ENCODE data around the gene MYO3A. TPM values are rescaled to one million over a fixed set of nuclear protein-coding genes. Genes with fewer than 3 reads are reported as not detected.

The MYO3A gene
- total RNA-seq, 1 experiment from 2014 or later: not detected

DNA sequence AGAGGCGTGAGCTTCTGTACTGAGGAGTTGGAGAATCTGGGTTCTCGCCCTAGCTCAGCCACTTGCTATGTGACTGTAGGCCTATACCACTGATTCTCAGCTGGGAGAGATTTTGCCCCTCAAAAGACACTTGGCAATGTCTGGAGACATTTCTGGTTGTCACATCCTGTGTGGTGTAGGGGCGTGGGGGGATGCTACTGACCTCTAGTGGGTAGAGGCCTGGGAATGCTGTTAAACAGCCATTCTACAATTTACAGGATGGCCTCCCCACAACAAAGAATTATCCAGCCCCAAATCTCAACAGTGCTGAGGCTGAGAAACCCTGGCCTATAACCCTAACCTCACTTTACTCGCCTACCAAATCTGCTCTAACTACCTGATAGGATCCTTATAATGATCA is 223.7 kb downstream of the MYO3A start:
- Mint-ChIP-seq H3K4me3 (ENCODE audit: unreplicated experiment) (no peak overlapping the region), H3K4me1 (ENCODE audit: low read depth, unreplicated experiment) (no peaks in the 10 kb centered on the region), H3K36me3 (ENCODE audit: insufficient read depth, unreplicated experiment) (no peaks in the 10 kb centered on the region), H3K27me3 (ENCODE audit: insufficient read depth, unreplicated experiment) (peaks cover 7% of the 10 kb centered on the region), H3K9me3 (ENCODE audit: unreplicated experiment) (no peaks in the 10 kb centered on the region), H3K27ac (ENCODE audit: unreplicated experiment) (no peak overlapping the region)
- Histone ChIP-seq H3K4me1 (no peaks in the 10 kb centered on the region), H3K9me3 (no peaks in the 10 kb centered on the region), H3K4me3 (ENCODE audit: low read depth, low read length) (no peak overlapping the region), H3K27me3 (replicated peaks; ENCODE audit: control insufficient read depth, insufficient read depth, low read length) (no peaks in the 10 kb centered on the region; the same call in 1 of the 2 replicates), H3K36me3 (ENCODE audit: control insufficient read depth, insufficient read depth, low read length) (no peaks in the 10 kb centered on the region)
- TF ChIP-seq, protein P1, sequence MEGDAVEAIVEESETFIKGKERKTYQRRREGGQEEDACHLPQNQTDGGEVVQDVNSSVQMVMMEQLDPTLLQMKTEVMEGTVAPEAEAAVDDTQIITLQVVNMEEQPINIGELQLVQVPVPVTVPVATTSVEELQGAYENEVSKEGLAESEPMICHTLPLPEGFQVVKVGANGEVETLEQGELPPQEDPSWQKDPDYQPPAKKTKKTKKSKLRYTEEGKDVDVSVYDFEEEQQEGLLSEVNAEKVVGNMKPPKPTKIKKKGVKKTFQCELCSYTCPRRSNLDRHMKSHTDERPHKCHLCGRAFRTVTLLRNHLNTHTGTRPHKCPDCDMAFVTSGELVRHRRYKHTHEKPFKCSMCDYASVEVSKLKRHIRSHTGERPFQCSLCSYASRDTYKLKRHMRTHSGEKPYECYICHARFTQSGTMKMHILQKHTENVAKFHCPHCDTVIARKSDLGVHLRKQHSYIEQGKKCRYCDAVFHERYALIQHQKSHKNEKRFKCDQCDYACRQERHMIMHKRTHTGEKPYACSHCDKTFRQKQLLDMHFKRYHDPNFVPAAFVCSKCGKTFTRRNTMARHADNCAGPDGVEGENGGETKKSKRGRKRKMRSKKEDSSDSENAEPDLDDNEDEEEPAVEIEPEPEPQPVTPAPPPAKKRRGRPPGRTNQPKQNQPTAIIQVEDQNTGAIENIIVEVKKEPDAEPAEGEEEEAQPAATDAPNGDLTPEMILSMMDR (IDR thresholded peaks at IDR 0.05; ENCODE audit: insufficient read depth in 1 of 2, low read depth in 1 of 2, low read length in 1 of 2, severe bottlenecking in 1 of 2, unreplicated experiment in 1 of 2): peak; percentile 32 to 48
- no TSS peak for BruUV-seq (replicated peaks)
- DNase-seq: peak in 1 of 2 experiments; percentile 19
- CTCF ChIA-PET: no interaction called here
- intact Hi-C loops (cut with micrococcal nuclease; ENCODE audit: unreplicated experiment): loop anchor here (5.0 kb wide), 1 partner anchor 280 kb away; no protein-coding TSS in a partner anchor
- POLR2A ChIA-PET: no interaction called here

DNA sequence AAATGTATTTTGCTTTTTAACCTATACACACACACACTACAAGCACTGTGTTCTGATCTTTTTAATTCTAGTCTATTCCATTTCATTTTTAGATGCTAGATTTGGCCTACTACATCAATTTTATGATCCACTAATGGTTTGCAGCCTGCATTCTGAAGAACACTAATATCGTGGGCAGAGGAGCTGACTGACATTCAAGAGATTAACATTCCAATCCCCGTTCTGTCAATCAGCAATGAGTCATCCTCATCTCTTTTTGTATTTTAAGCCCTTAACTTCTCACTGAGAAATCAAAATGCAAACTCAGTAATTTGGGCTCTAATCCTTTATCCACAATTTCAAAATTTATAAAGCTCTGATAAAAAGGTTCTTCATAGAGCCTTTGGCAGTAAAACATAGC is 235.4 kb downstream of the MYO3A start:
- BruUV-seq (replicated peaks): no TSS peak
- intact Hi-C loops (cut with micrococcal nuclease; ENCODE audit: unreplicated experiment): no loop called here
- POLR2A ChIA-PET: no interaction called here
- Mint-ChIP-seq H3K9me3 (ENCODE audit: unreplicated experiment) (no peaks in the 10 kb centered on the region), H3K36me3 (ENCODE audit: insufficient read depth, unreplicated experiment) (no peaks in the 10 kb centered on the region), H3K27ac (ENCODE audit: unreplicated experiment) (no peak overlapping the region), H3K27me3 (ENCODE audit: insufficient read depth, unreplicated experiment) (peaks cover 17% of the 10 kb centered on the region), H3K4me3 (ENCODE audit: unreplicated experiment) (no peak overlapping the region), H3K4me1 (ENCODE audit: low read depth, unreplicated experiment) (no peaks in the 10 kb centered on the region)
- CTCF ChIA-PET: no interaction called here
- TF ChIP-seq, protein P1 (IDR thresholded peaks at IDR 0.05; ENCODE audit: insufficient read depth in 1 of 2, low read depth in 1 of 2, low read length in 1 of 2, severe bottlenecking in 1 of 2, unreplicated experiment in 1 of 2): no peak
- H3K4me1 ChIP-seq: no peaks in the 10 kb centered on the region
- H3K36me3 ChIP-seq (ENCODE audit: control insufficient read depth, insufficient read depth, low read length): no peaks in the 10 kb centered on the region
- no peaks in the 10 kb centered on the region for H3K27me3 ChIP-seq (replicated peaks; ENCODE audit: control insufficient read depth, insufficient read depth, low read length)
- H3K4me3 ChIP-seq (ENCODE audit: low read depth, low read length): no peak overlapping the region
- H3K9me3 ChIP-seq: no peaks in the 10 kb centered on the region
- no peak for DNase-seq

DNA sequence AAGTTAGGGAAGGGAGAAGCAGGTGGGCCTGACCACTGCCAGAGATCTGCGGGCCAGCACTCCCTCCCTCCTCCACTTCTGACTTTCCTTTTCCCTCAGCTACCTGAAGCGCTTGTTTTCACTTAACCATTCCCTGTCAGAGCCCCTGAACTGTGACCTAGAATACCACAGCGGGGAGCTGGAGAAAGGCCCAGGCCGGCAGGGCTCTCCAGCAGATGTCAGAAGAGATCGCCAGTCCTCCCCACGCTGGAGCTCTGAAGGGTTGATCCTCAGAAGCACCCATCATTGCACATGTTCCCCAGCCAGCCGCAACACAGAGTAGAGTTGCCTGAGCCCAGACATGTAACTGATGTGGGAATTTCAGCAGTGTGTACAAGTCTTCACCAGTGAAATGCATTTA is 238.1 kb downstream of the MYO3A start:
- ChIA-PET POLR2A (no interaction called here), CTCF (interaction anchor here (0.9 to 1.1 kb wide), 2 partner anchors 383 to 387 kb away, joined by 4 to 5 read pairs; no protein-coding TSS in a partner anchor)
- H3K36me3 Mint-ChIP-seq (ENCODE audit: insufficient read depth, unreplicated experiment): no peaks in the 10 kb centered on the region
- no TSS peak for BruUV-seq (replicated peaks)
- peak in 1 of 2 experiments; percentile 9 for DNase-seq
- H3K9me3 Mint-ChIP-seq (ENCODE audit: unreplicated experiment): no peaks in the 10 kb centered on the region
- H3K27me3 ChIP-seq (replicated peaks; ENCODE audit: control insufficient read depth, insufficient read depth, low read length): peaks cover 1% of the 10 kb centered on the region; the same call in 1 of the 2 replicates
- H3K4me1 ChIP-seq: no peaks in the 10 kb centered on the region
- no peak overlapping the region for H3K4me3 ChIP-seq (ENCODE audit: low read depth, low read length)
- no peak overlapping the region for H3K27ac Mint-ChIP-seq (ENCODE audit: unreplicated experiment)
- intact Hi-C loops (cut with micrococcal nuclease; ENCODE audit: unreplicated experiment): loop anchor here (1.0 kb wide), 1 partner anchor 97 kb away; no protein-coding TSS in a partner anchor
- no peak overlapping the region for H3K4me3 Mint-ChIP-seq (ENCODE audit: unreplicated experiment)
- TF ChIP-seq, protein P1 (IDR thresholded peaks at IDR 0.05; ENCODE audit: insufficient read depth in 1 of 2, low read depth in 1 of 2, low read length in 1 of 2, severe bottlenecking in 1 of 2, unreplicated experiment in 1 of 2): no peak
- no peaks in the 10 kb centered on the region for H3K4me1 Mint-ChIP-seq (ENCODE audit: low read depth, unreplicated experiment)
- no peaks in the 10 kb centered on the region for H3K36me3 ChIP-seq (ENCODE audit: control insufficient read depth, insufficient read depth, low read length)
- H3K9me3 ChIP-seq: no peaks in the 10 kb centered on the region
- H3K27me3 Mint-ChIP-seq (ENCODE audit: insufficient read depth, unreplicated experiment): peaks cover 18% of the 10 kb centered on the region

Data from Caco-2 (cell line).